Naive thymus-derived CD4-positive, alpha-beta T cell (primary cell): ENCODE measurements around the gene RAI1. TPM values are rescaled to one million over a fixed set of nuclear protein-coding genes. Genes with fewer than 3 reads are reported as not detected.

ENCODE experiments used
- ATAC-seq: fragments of 150-1000 bp; cut with Tn5 transposase; 2 replicates; pipeline ENCODE4 v1.10.0; 2021; ENCODE audit warnings: mild to moderate bottlenecking, moderate library complexity
- CTCF ChIA-PET: fragments of 350-600 bp; sonication (Branson Sonifier 250); formaldehyde crosslinking; loops from one replicate; lab custom pipeline; 2021; ENCODE audit warnings: antibody characterized with exemption; lab: Charles Lee
- POLR2A ChIA-PET: fragments of 350-600 bp; sonication (Branson Sonifier 250); formaldehyde crosslinking; loops from one replicate; lab custom pipeline; 2021; ENCODE audit warnings: antibody characterized with exemption, inconsistent platforms; lab: Charles Lee
- DNase-seq, 9 donors: peaks; one replicate each; pipeline versions ENCODE4 v3.0.0 to v3.0.0-alpha.2; 2020 to 2022; ENCODE audit warnings: mixed read lengths in 1 of 9
- H3K27ac ChIP-seq: one replicate; pipeline ENCODE4 v1.7.0; 2013; ENCODE audit warnings: mild to moderate bottlenecking, low read depth, low read length, moderate library complexity
- H3K27me3 ChIP-seq, 2 donors: one replicate each; pipeline ENCODE4 v1.7.0; 2013; ENCODE audit warnings: low read length in 2 of 2, mild to moderate bottlenecking in 2 of 2, moderate library complexity in 2 of 2; ENCODE audit not compliant: control insufficient read depth in 2 of 2, insufficient read depth in 2 of 2
- H3K36me3 ChIP-seq, 3 experiments: 1 replicate in 2 of 3; 2 replicates in 1 of 3; pipeline ENCODE4 v1.7.0; 2013; ENCODE audit warnings: low read length in 3 of 3, mild to moderate bottlenecking in 3 of 3, moderate library complexity in 1 of 3; ENCODE audit not compliant: insufficient read depth in 3 of 3, control insufficient read depth in 2 of 3
- H3K4me1 ChIP-seq, 2 donors: one replicate each; pipeline ENCODE4 v1.7.0; 2013; ENCODE audit warnings: low read length in 2 of 2, mild to moderate bottlenecking in 2 of 2, moderate library complexity in 1 of 2; ENCODE audit not compliant: control insufficient read depth in 2 of 2, insufficient read depth in 2 of 2
- H3K4me3 ChIP-seq: 2 replicates; pipeline ENCODE4 v1.7.0; 2013; ENCODE audit warnings: mild to moderate bottlenecking, low read length
- H3K9me3 ChIP-seq, 3 experiments: 1 replicate in 2 of 3; 2 replicates in 1 of 3; pipeline ENCODE4 v1.7.0; 2013; ENCODE audit warnings: low read length in 3 of 3; ENCODE audit not compliant: control insufficient read depth in 2 of 3
- H3K27ac Mint-ChIP-seq, 9 donors: one replicate each; pipeline ENCODE4 v1.8.0; 2020 to 2022; ENCODE audit warnings: mixed read lengths in 9 of 9, mild to moderate bottlenecking in 8 of 9, moderate library complexity in 5 of 9, inconsistent platforms in 2 of 9
- H3K27me3 Mint-ChIP-seq, 5 donors: one replicate each; pipeline ENCODE4 v1.8.0; 2021 to 2022; ENCODE audit warnings: mixed read lengths in 5 of 5, mild to moderate bottlenecking in 1 of 5
- H3K36me3 Mint-ChIP-seq, 5 donors: one replicate each; pipeline ENCODE4 v1.8.0; 2020 to 2022; ENCODE audit warnings: mixed read lengths in 5 of 5, mild to moderate bottlenecking in 3 of 5, inconsistent platforms in 1 of 5
- H3K4me1 Mint-ChIP-seq, 7 donors: one replicate each; pipeline ENCODE4 v1.8.0; 2020 to 2022; ENCODE audit warnings: mixed read lengths in 7 of 7, mild to moderate bottlenecking in 3 of 7, inconsistent platforms in 1 of 7
- H3K4me3 Mint-ChIP-seq, 10 donors: one replicate each; pipeline ENCODE4 v1.8.0; 2020 to 2022; ENCODE audit warnings: mild to moderate bottlenecking in 10 of 10, mixed read lengths in 10 of 10, moderate library complexity in 6 of 10, inconsistent platforms in 2 of 10
- H3K9me3 Mint-ChIP-seq, 11 donors: one replicate each; pipeline ENCODE4 v1.8.0; 2020 to 2022; ENCODE audit warnings: mixed read lengths in 11 of 11, mild to moderate bottlenecking in 4 of 11, inconsistent platforms in 1 of 11, moderate library complexity in 1 of 11
- intact Hi-C, 2 donors: fragments of 100-400 bp; cut with micrococcal nuclease; formaldehyde crosslinking; loops; one replicate each; pipeline ENCODE4 v1.15.1; 2023
- microRNA-seq: library from miRNA; unstranded; fragments of <30 nt; microRNA quantifications from one replicate; pipeline ENCODE4 v1.2.0, GENCODE V29; 2022; ENCODE audit warnings: borderline microRNAs expressed
- polyA plus RNA-seq, 2 donors: library from polyadenylated mRNA; unstranded; fragments of 300-500 nt; fragmentation: Illumina TruSeq; gene quantifications; one replicate each; pipeline ENCODE4 v1.2.3, GENCODE V29; 2021
- total RNA-seq, 6 experiments: library from RNA in 5 of 6; stranded (reverse) in 5 of 6; gene quantifications; 1 replicate in 5 of 6; 2 replicates in 1 of 6; pipeline ENCODE4 v1.2.3 and lab custom pipeline; 2021 to 2026

The RAI1 gene
- total and polyA plus RNA-seq, 7 experiments from 2014 or later: 2.0 to 46.2 (median 21.2) TPM

DNA sequence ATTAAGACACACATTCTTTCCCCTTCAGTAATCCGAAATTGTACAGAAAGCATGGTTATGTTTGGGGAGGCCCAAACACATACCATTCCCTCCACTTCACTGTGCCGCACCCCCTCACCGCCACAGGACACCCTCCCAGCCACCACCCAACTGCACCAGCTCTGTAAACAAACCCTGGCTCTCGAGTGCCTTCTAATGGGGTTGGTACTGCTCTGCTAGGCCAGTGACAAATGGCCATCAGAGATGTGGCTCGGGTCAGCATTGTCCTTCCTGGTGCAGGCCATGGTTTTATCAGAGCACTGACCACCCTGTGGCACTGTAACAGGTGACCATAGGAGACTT, 179.5 kb downstream of the RAI1 start:
- H3K36me3 Mint-ChIP-seq: peaks cover 0 to 5% (median 4%) of the 10 kb centered on the region in 5 donors
- no peaks in the 10 kb centered on the region for H3K9me3 ChIP-seq
- no peaks in the 10 kb centered on the region for H3K27me3 ChIP-seq
- no peaks in the 10 kb centered on the region for H3K36me3 ChIP-seq
- peak overlapping the region in 2 of 9 donors; percentile 56 to 58 for H3K27ac Mint-ChIP-seq
- peaks cover 11 to 61% (median 46%) of the 10 kb centered on the region in 7 donors for H3K4me1 Mint-ChIP-seq
- no peak overlapping the region for H3K4me3 Mint-ChIP-seq
- DNase-seq: no peak
- H3K4me1 ChIP-seq: peaks cover 0 to 23% of the 10 kb centered on the region in 2 donors
- no peak overlapping the region for H3K4me3 ChIP-seq
- no peaks in the 10 kb centered on the region for H3K9me3 Mint-ChIP-seq
- POLR2A ChIA-PET: interaction anchor here (0.9 to 1.4 kb wide), 4 partner anchors 8 to 179 kb away, joined by 3 to 7 read pairs (median 4); no protein-coding TSS in a partner anchor
- H3K27me3 Mint-ChIP-seq: no peaks in the 10 kb centered on the region
- CTCF ChIA-PET: interaction anchor here (0.7 to 5.2 kb wide), 16 partner anchors 9 to 186 kb away, joined by 3 to 88 read pairs (median 4); partner anchors contain the start of gene RAI1
- no peak for ATAC-seq
- no peak overlapping the region for H3K27ac ChIP-seq
- intact Hi-C loops: loop anchor here (1.0 to 2.0 kb wide), 7 partner anchors 48 to 179 kb away; partner anchors contain the start of gene RAI1 (in 2 of the 2)

Small RNA genes within 50 kb of the gene (microRNA-seq; reads per million reads assigned to microRNA genes)
- gene MIR33B (14.5 reads per million, percentile 28 among the genes with 10 or more reads in this experiment), gene MIR6777 (not detected)

Other genes with a start within 250 kb of the RAI1 start
- 10 to 100 TPM; 14.0 to 24.1 (median 17.2) TPM for gene MED9, start 204.5 kb upstream of the RAI1 start, total RNA-seq
- 10 to 100 TPM; 16.8 to 19.9 TPM for gene MED9, start 204.5 kb upstream of the RAI1 start, polyA plus RNA-seq
- 1 to 10 TPM in 3 of 5 experiments, under 1 TPM in 2; 0.35 to 2.5 (median 1.0) TPM for gene RASD1, start 185.1 kb upstream of the RAI1 start, total RNA-seq
- gene RASD1, start 185.1 kb upstream of the RAI1 start, polyA plus RNA-seq: not detected
- gene PEMT, start 89.8 kb upstream of the RAI1 start, total RNA-seq: 10 to 100 TPM in 4 of 5 experiments, 1 to 10 TPM in 1; 9.5 to 15.0 (median 12.1) TPM
- gene PEMT, start 89.8 kb upstream of the RAI1 start, polyA plus RNA-seq: 10 to 100 TPM; 22.7 to 34.1 TPM
- 100 to 1,000 TPM in 3 of 5 experiments, 10 to 100 TPM in 2; 30.9 to 281 (median 159) TPM for gene SREBF1, start 155.5 kb downstream of the RAI1 start, total RNA-seq
- 10 to 100 TPM; 22.4 to 41.3 TPM for gene SREBF1, start 155.5 kb downstream of the RAI1 start, polyA plus RNA-seq